HG02840 (cell line): ENCODE data around the gene TEX51.

ENCODE experiments used
- ATAC-seq: cut with Tn5 transposase; IDR thresholded peaks from one replicate; pipeline ENCODE4 v1.9.1; 2021; ENCODE audit warnings: mild to moderate bottlenecking, moderate library complexity, moderate number of reproducible peaks; ENCODE audit not compliant: unreplicated experiment, low FRiP score

The TEX51 gene

DNA sequence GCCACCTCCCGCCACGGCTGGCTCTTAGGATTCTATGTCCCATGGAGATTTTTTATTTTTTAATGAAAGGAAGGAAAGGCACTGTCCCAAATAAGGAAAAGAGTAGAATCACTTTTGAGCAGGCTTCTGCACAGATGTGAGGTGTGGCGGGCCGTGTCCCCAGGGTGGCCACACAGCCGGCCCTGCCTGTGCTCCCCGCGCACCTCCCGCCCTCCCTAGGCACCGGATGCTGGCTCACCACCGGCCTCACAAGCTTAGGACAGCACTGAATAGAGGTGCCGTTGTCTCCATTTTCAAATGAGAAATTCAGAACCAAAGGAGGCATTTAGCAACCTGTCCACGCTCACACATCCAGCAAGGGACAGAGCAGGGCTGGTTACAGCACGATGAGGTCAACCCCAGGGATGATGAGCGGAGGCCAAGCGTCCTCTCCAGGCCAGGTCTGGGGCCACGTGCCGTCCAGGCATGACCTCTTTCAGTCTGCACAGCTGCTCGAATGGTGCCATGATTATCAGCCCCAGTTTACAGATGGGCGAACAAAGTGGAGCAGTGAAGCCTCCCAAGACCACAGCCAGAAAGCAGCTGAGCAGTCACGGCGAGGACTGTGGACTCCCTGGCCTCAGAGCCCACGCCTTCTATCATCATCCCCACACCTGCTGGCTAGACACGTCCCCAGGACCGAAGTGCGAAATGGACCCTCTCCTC, 20.7 kb upstream of the TEX51 start:
- no peak for ATAC-seq

DNA sequence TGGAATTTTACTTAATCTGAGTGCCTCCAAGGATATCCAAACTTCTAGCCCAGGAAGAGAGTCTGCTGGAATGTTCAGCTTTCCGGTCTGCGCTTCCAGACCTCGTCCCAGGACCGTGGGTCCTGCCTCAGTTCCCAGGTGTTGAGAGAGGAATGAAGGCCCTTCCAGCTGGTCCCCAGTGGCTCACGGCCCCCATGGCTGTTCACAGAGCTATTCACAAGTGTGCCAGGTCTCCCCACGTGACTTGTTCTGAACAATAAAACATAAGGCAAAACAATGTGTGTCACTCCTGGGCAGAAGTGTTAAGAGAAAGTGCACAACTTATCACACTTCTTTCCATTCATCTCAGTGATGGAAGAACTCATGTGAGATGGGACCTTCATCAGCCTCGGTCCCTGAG, 20.1 kb upstream of the TEX51 start:
- ATAC-seq: no peak

- no peak for ATAC-seq
These were observed 19.1 kb upstream of the TEX51 start for GRCh38 chr2:126879348-126880298.

DNA sequence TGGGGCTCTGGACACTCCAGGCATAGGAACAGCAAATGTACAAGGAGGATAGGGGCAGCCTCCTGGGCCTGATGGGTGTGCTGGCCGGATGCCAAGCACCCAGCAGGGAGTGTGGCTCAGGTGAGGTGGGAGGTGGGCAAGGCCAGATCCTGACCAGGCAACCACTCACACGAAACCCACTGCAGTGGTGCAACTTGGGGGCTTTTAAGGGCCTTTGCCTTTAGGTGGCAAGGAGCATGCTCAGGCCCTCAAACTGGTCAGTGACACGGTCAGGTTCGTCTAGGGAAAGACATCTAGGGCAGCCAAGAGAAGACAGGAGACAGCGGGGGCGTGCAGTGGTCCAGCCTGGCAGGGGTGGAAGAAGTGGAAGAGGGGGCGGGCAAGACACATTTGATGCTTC, 18.4 kb upstream of the TEX51 start:
- ATAC-seq: no peak

- no peak for ATAC-seq
These were observed 17.9 kb upstream of the TEX51 start for GRCh38 chr2:126880817-126881216.

DNA sequence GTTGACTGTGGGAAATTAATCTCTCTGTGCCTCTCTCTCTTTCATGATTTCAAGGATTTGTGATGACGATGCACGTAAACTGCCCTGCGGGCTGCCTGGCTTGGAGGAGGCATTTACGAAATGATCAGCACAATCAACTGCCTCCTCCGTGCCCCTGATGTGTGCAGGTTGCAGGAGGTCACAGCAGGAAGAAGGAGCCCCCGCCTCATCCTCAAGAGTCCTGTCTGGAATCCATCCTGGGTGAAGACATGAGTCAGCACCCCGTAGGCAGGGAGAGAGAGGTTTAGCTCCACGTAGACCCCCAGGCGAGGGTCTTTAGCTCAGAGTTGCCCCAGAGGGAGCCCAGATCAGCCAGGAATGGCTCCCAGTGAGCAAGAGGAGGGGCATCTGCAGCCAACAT, 17.1 kb upstream of the TEX51 start:
- ATAC-seq: no peak

GRCh38 chr2:126882181-126882580, 16.5 kb upstream of the TEX51 start:
- ATAC-seq: no peak

DNA sequence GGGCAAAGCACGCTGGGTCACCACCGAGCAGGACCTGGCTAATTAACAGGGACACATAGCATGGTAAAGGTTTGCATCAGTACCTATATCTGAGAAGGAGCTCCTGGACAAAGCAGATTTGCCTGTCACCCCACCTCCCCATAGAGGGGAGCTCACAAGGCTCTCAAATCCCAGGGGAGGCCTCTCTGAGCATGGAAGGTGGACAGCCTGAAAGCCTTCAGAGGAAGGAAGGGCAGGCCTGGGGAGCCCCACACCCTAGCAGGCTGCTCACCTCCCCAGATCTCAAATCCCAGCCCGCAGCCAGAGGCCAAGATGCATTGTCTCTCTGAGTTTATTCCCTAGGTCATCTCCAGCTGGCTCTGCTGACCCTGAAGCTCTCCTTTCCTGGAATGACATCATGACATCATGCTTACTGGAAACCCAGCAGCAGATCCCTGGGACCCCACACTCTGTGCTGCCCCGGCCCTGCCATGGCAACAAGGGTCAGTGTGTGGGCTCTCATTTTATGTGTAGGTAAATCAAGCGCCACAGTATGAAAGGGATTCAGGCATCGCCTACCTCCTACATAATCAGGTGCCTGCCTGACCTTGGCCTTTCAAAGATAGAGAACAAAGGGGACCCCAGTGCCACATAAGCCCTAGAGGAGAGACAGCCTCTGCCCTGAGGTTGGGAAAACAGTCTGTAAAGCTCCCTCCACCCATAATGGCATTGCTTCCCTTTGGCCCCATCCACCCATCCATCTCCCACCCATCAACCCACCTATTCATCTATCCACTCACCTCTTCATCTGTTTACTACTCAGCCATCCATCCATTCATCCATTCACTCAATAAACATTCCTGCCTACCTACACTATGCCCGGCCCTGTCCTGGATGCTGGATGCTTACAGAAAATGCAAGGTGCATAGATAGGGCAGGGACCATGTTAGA, 15.7 kb upstream of the TEX51 start:
- no peak for ATAC-seq

DNA sequence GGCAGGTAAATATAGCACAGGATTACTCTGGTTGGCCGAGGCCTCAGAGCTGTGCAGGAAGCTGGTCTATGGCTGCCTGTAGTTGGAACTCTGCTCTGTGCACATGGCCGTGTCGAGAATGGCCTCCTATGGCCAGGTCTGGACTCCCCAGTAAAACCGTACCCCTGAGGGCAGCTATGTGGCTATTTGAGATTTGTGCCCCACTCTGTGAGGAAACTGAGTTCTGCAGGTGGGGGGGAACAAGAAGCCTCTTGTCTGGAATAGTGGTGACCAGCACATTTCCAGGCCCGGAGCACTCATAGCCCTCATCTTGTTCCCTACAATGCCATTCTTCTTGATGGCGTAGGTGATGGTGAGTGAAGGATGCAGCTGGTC, 15.0 kb upstream of the TEX51 start:
- ATAC-seq: no peak

DNA sequence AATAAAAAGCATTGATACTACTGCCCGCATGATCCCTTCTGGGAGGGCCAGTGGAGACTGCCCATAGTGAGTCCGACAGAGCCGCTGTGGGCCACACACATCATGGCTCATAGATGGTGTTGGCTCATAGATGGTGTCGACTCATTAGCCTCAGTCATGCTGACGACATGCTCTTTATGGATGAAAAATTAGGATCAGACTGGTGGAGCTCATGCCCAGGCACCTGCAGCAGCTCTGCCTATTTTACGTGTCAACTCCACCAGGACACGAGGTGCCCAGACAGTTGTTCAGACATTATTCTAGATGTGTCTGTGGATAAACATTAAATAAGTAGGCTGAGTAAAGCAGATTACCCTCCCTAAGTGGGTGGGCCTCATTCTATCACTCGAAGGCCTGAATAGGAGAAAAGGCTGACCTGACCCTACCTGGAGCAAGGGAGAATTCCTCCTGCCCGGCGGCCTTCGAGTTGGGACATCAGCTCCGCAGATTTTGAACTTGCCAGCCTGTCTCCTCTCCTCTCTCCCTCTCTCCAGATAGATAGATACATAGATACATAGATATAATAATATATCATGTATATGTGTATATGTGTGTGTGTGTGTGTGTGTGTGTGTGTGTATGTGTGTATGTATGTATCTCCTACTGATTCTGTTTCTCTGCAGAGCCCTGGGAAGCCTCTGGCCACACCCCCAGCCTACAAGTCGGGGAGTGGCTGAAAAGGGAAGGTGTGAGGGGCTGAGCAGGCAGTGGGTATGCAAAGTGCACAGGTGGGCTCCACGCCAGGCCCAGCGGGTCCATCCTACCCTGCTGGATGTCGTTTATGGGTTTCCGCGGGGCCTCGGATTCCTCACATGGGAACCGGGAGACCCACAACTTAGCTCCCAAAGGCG, 13.6 kb upstream of the TEX51 start:
- no peak for ATAC-seq

- ATAC-seq: no peak
These were observed 12.9 kb upstream of the TEX51 start for GRCh38 chr2:126885751-126886210.

- ATAC-seq: no peak
These were observed 12.3 kb upstream of the TEX51 start for GRCh38 chr2:126886211-126886915.

GRCh38 chr2:126886916-126887280, 11.8 kb upstream of the TEX51 start:
- ATAC-seq: no peak

- no peak for ATAC-seq
These were observed 11.2 kb upstream of the TEX51 start for GRCh38 chr2:126887506-126887905.

DNA sequence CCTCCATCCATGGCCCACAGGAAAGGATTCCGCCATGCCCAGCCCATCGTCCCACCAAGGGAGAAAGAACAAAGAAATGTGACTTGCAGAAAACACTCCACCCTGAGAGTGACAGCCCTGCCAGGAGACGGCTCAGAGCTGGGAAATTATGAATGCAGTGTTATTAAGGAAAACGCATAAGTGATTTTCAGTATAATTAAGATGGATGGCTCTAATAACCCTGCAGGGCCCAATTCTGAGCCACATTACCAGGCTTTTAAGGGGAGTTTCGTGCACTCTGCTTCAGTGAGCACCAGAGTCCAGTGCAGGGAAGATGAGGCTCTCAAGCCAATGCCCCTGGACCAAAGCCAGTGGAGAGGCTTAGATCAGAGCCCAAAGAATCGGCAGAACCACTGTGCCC, 10.6 kb upstream of the TEX51 start:
- ATAC-seq: no peak

DNA sequence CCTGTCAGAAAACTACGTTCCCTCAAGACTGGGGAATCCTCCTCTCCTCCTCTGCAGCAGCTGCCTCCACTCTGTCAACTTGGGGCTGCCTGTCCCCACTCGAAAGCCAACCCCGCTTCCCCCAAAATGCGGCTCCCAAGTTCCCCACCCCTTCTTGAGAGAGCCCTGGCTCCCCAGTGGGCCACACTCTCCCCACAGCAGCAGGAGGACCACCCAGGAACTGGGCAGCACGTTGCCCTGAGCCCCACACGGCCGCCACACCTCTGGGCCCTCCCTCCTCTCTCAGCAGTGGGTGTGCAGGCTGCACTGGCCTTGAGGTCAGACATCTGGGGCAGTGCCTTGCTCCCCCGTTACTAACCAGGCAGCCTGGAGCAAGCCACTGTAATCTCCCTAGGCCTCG, 9.6 kb upstream of the TEX51 start:
- ATAC-seq: no peak

DNA sequence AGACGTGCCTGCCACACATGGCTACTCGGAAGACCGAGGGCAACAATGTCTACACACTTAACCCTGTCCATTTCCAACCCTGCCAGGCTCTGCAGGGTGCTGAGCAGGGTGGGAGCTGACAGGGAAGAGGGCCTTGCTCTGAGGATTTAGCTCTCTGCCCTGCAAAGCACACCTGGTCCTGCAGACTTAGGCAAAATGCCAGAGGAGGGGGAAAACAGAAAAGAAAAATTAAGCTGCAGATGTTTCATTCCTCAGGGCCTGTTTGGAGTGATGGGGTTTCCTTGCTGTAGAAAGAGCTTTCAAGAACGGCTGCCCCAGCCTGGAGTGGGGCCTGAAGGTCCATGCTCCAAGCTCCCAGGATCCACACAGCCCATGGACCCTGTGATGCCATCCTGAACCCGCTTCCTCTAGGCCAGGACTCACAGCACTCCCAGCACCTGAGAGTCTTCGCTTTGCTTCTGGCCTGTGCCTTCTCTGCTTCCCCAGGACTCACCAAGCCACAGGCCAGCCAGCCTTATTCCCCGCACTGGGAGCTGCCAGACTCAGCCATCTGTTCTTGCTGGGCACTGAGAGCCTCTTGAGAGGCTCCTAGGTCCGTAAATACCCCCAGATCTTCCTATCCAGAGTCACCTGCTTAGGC, 9.1 kb upstream of the TEX51 start:
- no peak for ATAC-seq

GRCh38 chr2:126890136-126890510, 8.6 kb upstream of the TEX51 start:
- no peak for ATAC-seq
